Ishikawa (cell line): ENCODE measurements around the gene KIAA1671.

Source experiments
- EP300 ChIP-seq: IDR thresholded peaks from 2 replicates; pipeline ENCODE4 v1.6.1; 2012; ENCODE audit warnings: borderline replicate concordance
- TAF1 ChIP-seq: IDR thresholded peaks from 2 replicates; pipeline ENCODE4 v1.6.1; 2012; ENCODE audit warnings: low read depth, mild to moderate bottlenecking

GRCh38 chr22:25021409-25021808 is 68.9 kb downstream of the KIAA1671 start:
- TF ChIP-seq EP300 (no peak), TAF1 (no peak)
